Neural crest cell (in vitro differentiated cells): Measurements from ENCODE around the gene FBXO46. TPM values are rescaled to one million over a fixed set of nuclear protein-coding genes. Genes with fewer than 3 reads are reported as not detected.

Source experiments
- DNase-seq: peaks from one replicate; pipeline ENCODE4 v3.0.0; 2021; ENCODE audit warnings: low read depth, mixed read lengths, low spot score
- H3K27ac Mint-ChIP-seq: one replicate; pipeline ENCODE4 v1.8.0; 2021; ENCODE audit warnings: mild to moderate bottlenecking, mixed read lengths; ENCODE audit not compliant: unreplicated experiment
- H3K27me3 Mint-ChIP-seq: 2 replicates; pipeline ENCODE4 v1.8.0; 2021; ENCODE audit warnings: low read depth, mild to moderate bottlenecking, mixed read lengths
- H3K36me3 Mint-ChIP-seq: 2 replicates; pipeline ENCODE4 v1.8.0; 2021; ENCODE audit warnings: low read depth, mild to moderate bottlenecking, mixed read lengths
- H3K4me1 Mint-ChIP-seq: 2 replicates; pipeline ENCODE4 v1.8.0; 2021; ENCODE audit warnings: mixed read lengths
- H3K4me3 Mint-ChIP-seq: one replicate; pipeline ENCODE4 v1.8.0; 2021; ENCODE audit warnings: mild to moderate bottlenecking, mixed read lengths
- H3K9me3 Mint-ChIP-seq: 2 replicates; pipeline ENCODE4 v1.8.0; 2021; ENCODE audit warnings: mixed read lengths
- CTCF ChIP-seq: fragments of 200-600 bp; sonication (generic); conservative IDR thresholded peaks from 2 replicates; pipeline ENCODE4 v1.5.0; 2021; ENCODE audit warnings: antibody characterized with exemption, mild to moderate bottlenecking
- total RNA-seq: library from RNA; stranded (reverse); gene quantifications from 2 replicates; pipeline ENCODE4 v1.2.1, GENCODE V29; 2021

FBXO46 gene
- total RNA-seq, 1 donor from 2014 or later = 27.2 TPM

GRCh38 chr19:45670670-45671453, 59.8 kb downstream of the FBXO46 start:
- no peak for TF ChIP-seq CTCF
- no peaks in the 10 kb centered on the region for H3K9me3 Mint-ChIP-seq
- no peaks in the 10 kb centered on the region for H3K36me3 Mint-ChIP-seq
- H3K27me3 Mint-ChIP-seq = peaks cover 83% of the 10 kb centered on the region
- H3K4me3 Mint-ChIP-seq = peak overlapping the region; percentile 64
- no peak overlapping the region for H3K27ac Mint-ChIP-seq
- DNase-seq = peak; percentile 79
- H3K4me1 Mint-ChIP-seq = peaks cover 28% of the 10 kb centered on the region

GRCh38 chr19:45668342-45668871, 62.3 kb downstream of the FBXO46 start:
- Mint-ChIP-seq H3K4me1 (peaks cover 32% of the 10 kb centered on the region), H3K36me3 (no peaks in the 10 kb centered on the region), H3K27ac (no peak overlapping the region), H3K4me3 (peak overlapping the region; percentile 83), H3K9me3 (no peaks in the 10 kb centered on the region), H3K27me3 (peaks cover 69% of the 10 kb centered on the region)
- DNase-seq = no peak
- no peak for TF ChIP-seq CTCF

- H3K27me3 Mint-ChIP-seq = peaks cover 64% of the 10 kb centered on the region
- no peaks in the 10 kb centered on the region for H3K36me3 Mint-ChIP-seq
- no peaks in the 10 kb centered on the region for H3K9me3 Mint-ChIP-seq
- peak; percentile 47 for DNase-seq
- peak within 1 kb of the TSS; percentile 83 for H3K4me3 Mint-ChIP-seq
- no peak for TF ChIP-seq CTCF
- H3K27ac Mint-ChIP-seq = no peak within 1 kb of the TSS
- H3K4me1 Mint-ChIP-seq = peaks cover 32% of the 10 kb centered on the region
Observed at GRCh38 chr19:45667620-45668341, 62.9 kb downstream of the FBXO46 start, which contains the start of gene GIPR. Gene GIPR (plus strand): TSS chr19:45668221. CDS start chr19:45669521, 1,300 bp downstream.

GRCh38 chr19:45664575-45664974, 66.1 kb downstream of the FBXO46 start:
- no peak for TF ChIP-seq CTCF
- Mint-ChIP-seq H3K27ac (peak overlapping the region; percentile 5), H3K4me1 (peaks cover 24% of the 10 kb centered on the region), H3K36me3 (no peaks in the 10 kb centered on the region), H3K9me3 (no peaks in the 10 kb centered on the region), H3K4me3 (no peak overlapping the region), H3K27me3 (peaks cover 40% of the 10 kb centered on the region)
- no peak for DNase-seq

GRCh38 chr19:45663800-45664199, 66.9 kb downstream of the FBXO46 start:
- H3K27me3 Mint-ChIP-seq = peaks cover 36% of the 10 kb centered on the region
- no peak overlapping the region for H3K4me3 Mint-ChIP-seq
- no peaks in the 10 kb centered on the region for H3K9me3 Mint-ChIP-seq
- no peak overlapping the region for H3K27ac Mint-ChIP-seq
- H3K36me3 Mint-ChIP-seq = no peaks in the 10 kb centered on the region
- no peak for DNase-seq
- peaks cover 21% of the 10 kb centered on the region for H3K4me1 Mint-ChIP-seq
- TF ChIP-seq CTCF = no peak
